Sigmoid colon (tissue), 4 donors: ENCODE measurements around the gene CDCA4.

Experiments
- CTCF ChIP-seq, 4 experiments: fragments of 450-650 bp in 3 of 4; fragments of 200-600 bp in 1 of 4; IDR thresholded peaks; one replicate each; pipeline ENCODE4 v1.5.1; 2016 to 2019; ENCODE audit warnings: antibody characterized with exemption in 4 of 4, mild to moderate bottlenecking in 3 of 4, moderate library complexity in 2 of 4
- POLR2A ChIP-seq, 2 donors: fragments of 450-650 bp; IDR thresholded peaks; one replicate each; pipeline ENCODE4 v1.6.1; 2016; ENCODE audit warnings: antibody characterized with exemption in 2 of 2, mild to moderate bottlenecking in 2 of 2, moderate library complexity in 2 of 2
- POLR2AphosphoS5 ChIP-seq, 4 donors: sonication (generic); formaldehyde crosslinking; IDR thresholded peaks; one replicate each; pipeline ENCODE4 v1.6.1; 2017; ENCODE audit warnings: antibody characterized with exemption in 4 of 4

GRCh38 chr14:105067969-105068301 lies 47.1 kb upstream of the CDCA4 start:
- TF ChIP-seq POLR2AphosphoS5 (IDR thresholded peaks at IDR 0.05) (no peak), CTCF (IDR thresholded peaks at IDR 0.05) (no peak), POLR2A (IDR thresholded peaks at IDR 0.05) (no peak)
